Esophagus (tissue), 2 donors: ENCODE measurements around the gene CD44. TPM values are rescaled to one million over a fixed set of nuclear protein-coding genes. Genes with fewer than 3 reads are reported as not detected.

Source experiments
- H3K27ac ChIP-seq, 2 donors: one replicate each; pipeline ENCODE4 v1.5.1; 2013; ENCODE audit warnings: low read depth in 2 of 2, mild to moderate bottlenecking in 2 of 2, inconsistent platforms in 1 of 2, low read length in 1 of 2, moderate library complexity in 1 of 2
- H3K27me3 ChIP-seq, 2 donors: one replicate each; pipeline ENCODE4 v1.6.1; 2013; ENCODE audit warnings: low read length in 2 of 2, control low read depth in 1 of 2, mild to moderate bottlenecking in 1 of 2; ENCODE audit not compliant: insufficient read depth in 2 of 2, control insufficient read depth in 1 of 2
- H3K36me3 ChIP-seq, 2 donors: one replicate each; pipeline ENCODE4 v1.6.1; 2013; ENCODE audit warnings: low read length in 1 of 2; ENCODE audit not compliant: control insufficient read depth in 2 of 2, insufficient read depth in 2 of 2
- H3K4me1 ChIP-seq, 2 donors: one replicate each; pipeline ENCODE4 v1.6.1; 2013; ENCODE audit warnings: low read length in 1 of 2; ENCODE audit not compliant: control insufficient read depth in 2 of 2, insufficient read depth in 2 of 2
- H3K4me3 ChIP-seq, 2 donors: one replicate each; pipeline ENCODE4 v1.5.1; 2013; ENCODE audit warnings: low read length in 2 of 2, mild to moderate bottlenecking in 2 of 2, low read depth in 1 of 2, moderate library complexity in 1 of 2
- H3K9me3 ChIP-seq, 2 donors: one replicate each; pipeline ENCODE4 v1.6.1; 2013; ENCODE audit warnings: mild to moderate bottlenecking in 2 of 2, low read depth in 1 of 2, low read length in 1 of 2, moderate library complexity in 1 of 2; ENCODE audit not compliant: control insufficient read depth in 2 of 2, insufficient read depth in 1 of 2
- WGBS, 2 donors: extraction: QIAGEN DNeasy Blood & Tissue Kit; methylation state at CpG; one replicate each; pipeline ENCODE4 v1.1.7; 2013; 5-methylcytosine and 5-hydroxymethylcytosine counted together
- polyA plus RNA-seq, 2 donors: library from polyadenylated mRNA; stranded (reverse); fragments of 200-250 nt; gene quantifications; one replicate each; pipeline ENCODE4 v1.2.3, GENCODE V29; 2013
- donor health status: healthy with polysubstance abuse.
- donor health status: Bipolar disorder and iron deficiency.

The CD44 gene
- polyA plus RNA-seq, 2 donors, result 130 to 161 TPM

- Histone ChIP-seq H3K4me3 (no peak overlapping the region), H3K9me3 (no peaks in the 10 kb centered on the region), H3K4me1 (peaks cover 10 to 17% of the 10 kb centered on the region in 2 donors), H3K27ac (peak overlapping the region; percentile 2 to 36), H3K36me3 (peaks cover 0 to 6% of the 10 kb centered on the region in 2 donors), H3K27me3 (no peaks in the 10 kb centered on the region)
- WGBS, 2 donors, result 77 to 78% methylated on average over 2 of the region's 2 CpGs
Observed at GRCh38 chr11:35168671-35169070, 29.7 kb downstream of the CD44 start.

DNA sequence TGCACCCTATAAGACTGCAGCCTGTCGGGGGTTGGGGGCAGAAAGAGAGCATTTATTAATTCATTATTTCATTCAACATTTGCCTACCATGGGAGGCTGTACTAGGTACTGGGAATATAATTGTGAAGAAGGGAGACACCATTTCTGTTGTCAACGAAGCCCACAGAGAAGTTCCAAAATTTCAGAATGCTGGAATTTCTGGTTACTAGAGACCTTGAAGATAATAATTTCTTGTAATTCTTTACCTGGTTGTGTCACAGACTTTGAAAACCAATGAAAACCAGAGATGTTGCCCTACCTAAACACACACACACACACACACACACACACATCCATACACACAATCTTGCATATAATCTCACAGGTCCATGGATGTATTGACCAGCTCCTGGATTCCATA lies 30.1 kb downstream of the CD44 start:
- H3K4me3 ChIP-seq, result no peak overlapping the region
- H3K4me1 ChIP-seq, result peaks cover 10 to 20% of the 10 kb centered on the region in 2 donors
- H3K27ac ChIP-seq, result peak overlapping the region in 1 of 2 donors; percentile 4
- WGBS, 2 donors, result 89 to 91% methylated on average over 2 of the region's 2 CpGs
- peaks cover 0 to 6% of the 10 kb centered on the region in 2 donors for H3K36me3 ChIP-seq
- no peaks in the 10 kb centered on the region for H3K9me3 ChIP-seq
- no peaks in the 10 kb centered on the region for H3K27me3 ChIP-seq

GRCh38 chr11:35169754-35170153 lies 30.8 kb downstream of the CD44 start:
- H3K27me3 ChIP-seq, result no peaks in the 10 kb centered on the region
- WGBS, 2 donors, result 93 to 100% methylated on average over 1 of the region's 1 CpG
- no peaks in the 10 kb centered on the region for H3K9me3 ChIP-seq
- H3K36me3 ChIP-seq, result peaks cover 0 to 6% of the 10 kb centered on the region in 2 donors
- H3K4me1 ChIP-seq, result peaks cover 10 to 22% of the 10 kb centered on the region in 2 donors
- H3K27ac ChIP-seq, result no peak overlapping the region
- H3K4me3 ChIP-seq, result no peak overlapping the region

DNA sequence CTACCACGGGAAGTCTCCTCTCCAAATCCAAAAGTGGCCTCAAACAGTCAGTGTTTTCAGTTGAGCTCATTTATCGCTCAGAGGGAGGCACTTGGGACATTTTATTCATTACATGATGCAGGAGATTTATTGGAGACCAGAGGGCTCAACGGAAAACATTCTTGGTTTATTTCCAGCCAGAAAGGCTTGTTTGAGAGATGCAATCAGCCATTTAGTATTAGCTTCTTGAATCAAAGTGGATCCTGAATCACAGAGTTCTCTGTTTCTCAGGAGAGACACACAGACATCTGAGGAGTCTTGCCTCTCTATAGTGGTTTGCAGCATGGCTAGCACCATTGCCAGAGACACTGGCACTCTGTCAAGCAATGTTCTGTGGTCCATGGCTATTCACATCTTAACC lies 31.5 kb downstream of the CD44 start:
- 54 to 64% methylated on average over 3 of the region's 3 CpGs for WGBS, 2 donors
- Histone ChIP-seq H3K4me1 (peaks cover 10 to 22% of the 10 kb centered on the region in 2 donors), H3K9me3 (no peaks in the 10 kb centered on the region), H3K36me3 (peaks cover 0 to 6% of the 10 kb centered on the region in 2 donors), H3K4me3 (no peak overlapping the region), H3K27ac (peak overlapping the region in 1 of 2 donors; percentile 21), H3K27me3 (no peaks in the 10 kb centered on the region)

DNA sequence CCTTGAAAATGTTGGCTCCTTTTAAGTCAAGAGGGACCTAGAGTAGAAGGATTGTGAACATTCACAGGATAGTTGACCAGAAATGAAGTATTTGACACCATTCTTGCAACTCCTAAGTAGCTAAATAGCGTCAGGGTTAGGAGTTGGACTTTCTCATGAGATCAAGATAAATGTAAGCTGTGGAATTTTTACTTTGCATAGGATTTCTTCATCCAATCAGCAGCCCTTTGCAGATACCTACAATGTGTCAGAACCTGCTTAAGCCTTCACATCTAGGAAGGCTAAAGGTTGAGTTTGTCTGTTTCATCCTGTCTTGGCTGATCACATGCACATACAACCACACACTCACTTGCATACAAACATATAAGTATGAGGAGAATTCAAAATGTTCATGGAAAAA lies 32.3 kb downstream of the CD44 start:
- peaks cover 0 to 6% of the 10 kb centered on the region in 2 donors for H3K36me3 ChIP-seq
- no peak overlapping the region for H3K4me3 ChIP-seq
- peaks cover 8 to 19% of the 10 kb centered on the region in 2 donors for H3K4me1 ChIP-seq
- no peak overlapping the region for H3K27ac ChIP-seq
- 74 to 79% methylated on average over 1 of the region's 1 CpG for WGBS, 2 donors
- H3K27me3 ChIP-seq, result no peaks in the 10 kb centered on the region
- no peaks in the 10 kb centered on the region for H3K9me3 ChIP-seq

GRCh38 chr11:35173011-35173511 lies 34.1 kb downstream of the CD44 start:
- H3K27me3 ChIP-seq, result no peaks in the 10 kb centered on the region
- H3K4me1 ChIP-seq, result peaks cover 2 to 11% of the 10 kb centered on the region in 2 donors
- H3K9me3 ChIP-seq, result no peaks in the 10 kb centered on the region
- H3K4me3 ChIP-seq, result no peak overlapping the region
- H3K27ac ChIP-seq, result peak overlapping the region; percentile 22 to 76
- WGBS, 2 donors, result 15 to 32% methylated on average over 2 of the region's 2 CpGs
- peaks cover 4 to 11% of the 10 kb centered on the region in 2 donors for H3K36me3 ChIP-seq

- H3K27ac ChIP-seq, result peak overlapping the region; percentile 56 to 78
Observed at GRCh38 chr11:35173616-35174566, 34.9 kb downstream of the CD44 start.

DNA sequence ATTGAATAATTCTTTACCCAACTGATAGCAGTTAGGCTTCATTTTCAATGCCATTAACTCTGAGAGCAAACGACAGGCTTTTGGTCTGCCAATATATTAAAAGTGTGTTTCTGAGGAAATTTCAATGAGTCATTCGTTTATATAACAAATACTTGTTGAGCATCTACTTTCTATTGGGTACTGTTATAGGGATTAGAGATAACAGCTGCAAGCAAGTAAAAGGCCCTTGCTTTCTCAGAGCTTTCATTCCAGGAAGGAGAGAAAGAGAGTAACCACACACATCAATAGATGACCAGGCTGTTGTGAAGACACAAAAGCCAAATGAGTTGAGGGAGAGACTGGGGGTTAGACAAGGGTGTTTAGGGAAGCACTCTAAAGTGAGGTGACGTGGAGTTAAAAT lies 35.7 kb downstream of the CD44 start:
- H3K9me3 ChIP-seq, result no peaks in the 10 kb centered on the region
- WGBS, 2 donors, result 29 to 31% methylated on average over 3 of the region's 3 CpGs
- peaks cover 4 to 11% of the 10 kb centered on the region in 2 donors for H3K36me3 ChIP-seq
- no peaks in the 10 kb centered on the region for H3K27me3 ChIP-seq
- H3K27ac ChIP-seq, result peak overlapping the region in 1 of 2 donors; percentile 13
- peaks cover 7 to 17% of the 10 kb centered on the region in 2 donors for H3K4me1 ChIP-seq
- no peak overlapping the region for H3K4me3 ChIP-seq

More at GRCh38 chr11:35173616-35174566, 34.9 kb downstream of the CD44 start:
- Histone ChIP-seq H3K4me3 (no peak overlapping the region), H3K4me1 (peaks cover 4 to 13% of the 10 kb centered on the region in 2 donors), H3K27me3 (no peaks in the 10 kb centered on the region), H3K9me3 (no peaks in the 10 kb centered on the region), H3K36me3 (peaks cover 4 to 11% of the 10 kb centered on the region in 2 donors)
- WGBS, 2 donors, result 49 to 54% methylated on average over 3 of the region's 3 CpGs

- Histone ChIP-seq H3K36me3 (peaks cover 5 to 12% of the 10 kb centered on the region in 2 donors), H3K4me3 (no peak overlapping the region), H3K4me1 (peaks cover 7 to 14% of the 10 kb centered on the region in 2 donors), H3K27ac (peak overlapping the region in 1 of 2 donors; percentile 75), H3K27me3 (no peaks in the 10 kb centered on the region), H3K9me3 (no peaks in the 10 kb centered on the region)
- WGBS, 2 donors, result 79% methylated on average over 5 of the region's 5 CpGs
Observed at GRCh38 chr11:35177370-35177769, 38.4 kb downstream of the CD44 start.
